Putamen (tissue), 1 donor: ENCODE data around the gene KSR2.
"Not testable (repeated sequence)": the region's sequence is repeated elsewhere in the genome, so short reads cannot be mapped to it uniquely, and the experiment has no call there.

Experiments
- DNase-seq: peaks from one replicate; pipeline ENCODE4 v3.0.0-alpha.2; 2016; ENCODE audit warnings: low spot score

The KSR2 gene

GRCh38 chr12:117968826-117969659 lies at the start of gene KSR2:
TSS of gene KSR2 (minus strand) at chr12:117968990. CDS start at chr12:117968255, 735 bp downstream.
- peak; percentile 77 for DNase-seq

DNA sequence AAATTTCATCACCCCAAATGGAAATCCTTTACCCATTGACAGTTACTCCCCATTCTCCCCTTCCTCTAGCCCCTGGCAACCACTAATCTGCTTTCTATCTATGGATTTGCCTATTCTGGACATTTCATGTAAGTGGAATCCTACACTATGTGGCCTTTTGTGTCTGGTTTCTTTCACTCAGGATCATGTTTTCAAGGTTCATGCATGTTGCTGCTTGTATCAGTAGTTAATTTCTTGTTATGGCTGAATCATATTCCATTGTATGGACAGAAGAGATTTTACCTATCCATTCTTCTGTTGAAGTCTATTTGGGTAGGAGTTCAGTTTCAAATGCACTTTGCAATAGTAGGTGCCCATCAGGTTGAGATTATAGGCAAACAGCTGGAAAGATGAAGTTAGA lies 49.1 kb upstream of the KSR2 start:
- no peak for DNase-seq

- peak; percentile 95 for DNase-seq
Observed at GRCh38 chr12:118016424-118017264, 47.9 kb upstream of the KSR2 start, which contains the start of gene RFC5. TSS of gene RFC5 (plus strand) at chr12:118016703. CDS start at chr12:118016828, 125 bp downstream.

DNA sequence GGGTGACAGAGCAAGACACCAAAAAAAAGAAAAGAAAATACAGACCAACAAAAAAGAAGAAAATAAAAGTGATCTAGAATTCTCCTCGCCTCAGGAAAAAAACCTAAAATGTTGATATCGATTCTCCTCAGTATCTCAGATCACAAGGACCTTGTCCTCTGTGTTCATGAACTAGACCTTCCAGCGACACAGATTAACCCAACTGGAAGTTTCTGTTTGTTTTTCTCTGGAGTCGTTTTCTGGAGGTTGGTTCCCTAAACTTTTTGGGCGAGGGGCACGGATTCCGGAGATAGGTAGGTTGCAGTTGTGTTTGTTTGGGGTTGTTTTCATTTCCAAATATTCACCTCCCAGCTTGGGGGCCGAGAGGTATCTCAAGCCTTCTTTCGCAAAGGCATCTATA lies 47.2 kb upstream of the KSR2 start:
- no peak for DNase-seq

DNA sequence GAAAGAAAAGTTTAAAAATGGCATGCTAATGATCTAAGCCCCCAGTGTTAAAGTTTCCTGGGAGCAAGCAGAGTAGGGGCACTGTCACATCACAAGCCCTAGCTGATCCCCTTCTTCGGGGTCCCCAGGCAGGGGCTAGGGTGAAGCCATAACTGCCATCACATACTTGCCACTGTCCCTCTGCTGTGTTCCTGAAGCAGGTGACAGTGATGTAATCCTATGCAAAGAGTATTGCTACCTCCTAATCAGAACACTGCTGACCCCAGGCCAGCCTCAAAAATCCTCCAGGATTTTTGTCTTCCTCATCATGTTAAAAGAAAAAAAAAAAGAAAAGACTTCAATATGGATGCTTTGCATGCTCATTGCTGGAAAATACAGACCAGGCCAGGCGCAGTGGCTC lies 46.5 kb upstream of the KSR2 start:
- DNase-seq: no peak

DNA sequence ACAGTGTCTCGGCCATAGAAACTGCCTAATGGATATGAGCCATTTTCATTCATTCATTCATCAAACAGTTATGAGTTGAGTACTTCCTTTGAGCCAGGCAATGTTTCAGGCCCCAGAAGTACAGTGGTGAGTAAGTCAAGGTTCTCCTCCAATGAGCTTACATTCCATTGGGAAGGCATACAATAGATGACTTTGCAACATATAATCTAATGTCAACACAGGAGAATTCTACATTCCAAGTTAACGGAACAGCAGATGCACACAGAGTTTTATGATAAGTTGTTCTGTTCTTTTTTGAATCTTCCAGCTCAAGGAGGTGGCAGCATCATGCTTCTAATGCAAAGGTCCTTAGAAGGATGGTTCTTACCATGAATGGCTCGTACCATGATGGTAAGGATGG lies 44.5 kb upstream of the KSR2 start:
- DNase-seq: no peak

DNA sequence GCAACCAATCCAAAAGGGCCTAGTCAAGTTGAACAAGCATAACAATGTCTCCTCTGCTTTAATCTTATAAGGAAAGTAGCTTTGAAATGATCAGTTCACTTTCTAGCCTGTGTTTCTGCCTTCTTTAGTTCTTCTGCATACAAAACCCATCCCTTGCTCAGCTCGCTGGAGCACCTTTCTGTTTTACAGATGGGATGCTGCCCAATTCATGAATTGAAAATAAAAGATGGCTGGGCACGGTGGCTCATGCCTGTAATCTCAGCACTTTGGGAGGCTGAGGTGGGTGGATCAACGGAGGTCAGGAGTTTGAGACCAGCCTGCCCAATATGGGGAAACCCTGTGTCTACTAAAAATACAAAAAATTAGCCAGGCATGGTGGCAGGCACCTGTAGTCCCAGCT lies 43.2 kb upstream of the KSR2 start:
- no peak for DNase-seq

DNA sequence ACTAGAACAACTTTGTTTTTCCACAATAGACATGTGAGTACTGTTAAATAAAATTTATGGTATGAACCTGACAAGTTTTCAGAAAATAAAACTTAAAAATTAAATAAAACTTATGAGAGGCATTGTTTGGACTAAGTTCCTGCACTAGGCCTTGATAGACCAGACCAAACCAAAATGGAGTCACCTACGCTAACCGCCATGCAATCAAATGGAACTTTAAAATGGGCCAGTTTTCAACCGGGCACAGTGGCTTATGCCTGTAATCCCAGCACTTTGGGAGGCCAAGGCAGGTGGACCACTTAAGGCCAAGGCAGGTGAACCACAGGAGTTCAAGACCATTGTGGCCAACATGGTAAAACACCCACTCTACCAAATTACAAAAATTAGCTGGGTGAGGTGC lies 42.6 kb upstream of the KSR2 start:
- no peak for DNase-seq

- DNase-seq: no peak
Observed at GRCh38 chr12:118010903-118011302, 42.1 kb upstream of the KSR2 start.

- not testable (repeated sequence) for DNase-seq
Observed at GRCh38 chr12:117999806-118000205, 31.0 kb upstream of the KSR2 start.

DNA sequence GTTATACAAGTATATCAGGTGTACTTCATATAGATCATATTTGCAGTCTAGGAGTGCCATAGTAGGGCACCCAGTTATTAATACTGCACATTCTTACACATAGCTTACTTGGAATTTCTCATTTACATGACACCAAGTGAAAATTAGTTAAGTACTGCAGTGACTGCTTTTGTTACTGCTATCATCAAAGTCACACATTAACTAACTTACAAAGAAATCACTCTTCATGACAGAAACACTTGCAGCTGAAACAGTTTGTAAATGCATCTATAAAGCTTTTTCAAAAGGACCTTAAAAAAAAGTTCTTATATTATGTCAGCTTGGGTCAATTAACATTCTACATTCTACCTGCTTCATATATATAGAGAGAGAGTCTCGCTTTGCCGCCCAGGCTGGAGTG lies 29.9 kb upstream of the KSR2 start:
- no peak for DNase-seq

DNA sequence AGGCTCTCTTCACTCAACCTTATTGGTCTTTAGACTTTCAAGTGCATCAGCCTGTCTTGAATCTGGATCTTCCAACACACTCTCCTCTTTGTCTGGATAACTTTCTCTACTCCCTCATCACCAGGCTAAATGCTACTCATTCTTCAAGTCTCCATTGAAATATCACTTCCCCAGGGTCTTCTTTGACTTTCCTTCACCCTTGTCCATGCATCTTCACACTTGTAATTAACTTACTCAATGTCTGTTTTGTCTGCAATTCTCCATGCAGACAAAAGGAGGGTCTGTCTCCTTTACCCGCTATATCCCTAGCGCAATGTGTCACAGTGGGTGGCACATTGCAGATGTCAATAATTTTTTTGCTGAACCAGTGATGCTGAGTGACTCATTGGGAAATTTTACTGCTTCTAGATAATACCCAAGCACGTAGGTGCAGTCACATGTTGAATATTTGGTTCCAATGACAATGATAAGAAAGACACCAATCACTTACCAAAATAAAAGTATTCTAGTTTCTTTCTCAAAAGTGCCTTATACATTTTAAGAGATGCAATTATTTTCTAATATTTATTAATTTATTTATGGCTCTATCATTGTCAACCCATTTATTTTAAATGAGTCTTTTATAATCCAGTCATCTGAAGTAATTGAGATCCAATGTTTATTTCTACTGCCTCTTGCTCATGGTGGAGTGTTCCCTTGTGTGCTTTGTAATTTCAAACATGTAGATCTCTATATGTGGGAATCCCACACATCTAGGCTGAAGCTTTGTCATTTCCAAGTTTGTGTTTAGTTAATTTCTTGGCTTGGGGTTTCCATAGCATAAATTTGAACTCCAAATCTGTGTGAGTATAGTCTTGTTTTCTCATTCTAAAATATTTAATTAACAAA lies 26.0 kb upstream of the KSR2 start:
- no peak for DNase-seq

GRCh38 chr12:117986705-117987469 lies 18.1 kb upstream of the KSR2 start:
- DNase-seq: no peak

GRCh38 chr12:117985182-117985581 lies 16.4 kb upstream of the KSR2 start:
- no peak for DNase-seq

GRCh38 chr12:117981267-117981666 lies 12.5 kb upstream of the KSR2 start:
- DNase-seq: no peak

GRCh38 chr12:117980616-117981015 lies 11.8 kb upstream of the KSR2 start:
- DNase-seq: no peak

DNA sequence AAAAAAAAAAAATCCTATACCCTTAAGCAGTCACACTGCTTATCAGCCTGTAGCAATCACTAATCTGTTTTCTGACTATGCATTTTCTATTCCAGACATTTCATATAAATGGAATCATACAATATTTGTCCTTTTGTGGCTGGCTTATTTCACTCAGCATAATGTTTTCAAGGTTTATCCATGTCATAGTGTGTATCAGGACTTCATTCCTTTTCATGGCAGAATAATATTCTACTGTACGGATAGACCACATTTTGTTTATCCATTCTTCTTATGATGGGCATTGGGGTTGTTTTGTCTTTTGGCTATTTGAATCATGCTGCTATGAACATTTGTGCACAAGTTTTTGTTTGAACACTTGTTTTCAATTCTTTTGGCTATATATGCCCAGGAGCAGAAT lies 8.6 kb upstream of the KSR2 start:
- no peak for DNase-seq

GRCh38 chr12:117975006-117975405 lies 6.2 kb upstream of the KSR2 start:
- DNase-seq: no peak

DNA sequence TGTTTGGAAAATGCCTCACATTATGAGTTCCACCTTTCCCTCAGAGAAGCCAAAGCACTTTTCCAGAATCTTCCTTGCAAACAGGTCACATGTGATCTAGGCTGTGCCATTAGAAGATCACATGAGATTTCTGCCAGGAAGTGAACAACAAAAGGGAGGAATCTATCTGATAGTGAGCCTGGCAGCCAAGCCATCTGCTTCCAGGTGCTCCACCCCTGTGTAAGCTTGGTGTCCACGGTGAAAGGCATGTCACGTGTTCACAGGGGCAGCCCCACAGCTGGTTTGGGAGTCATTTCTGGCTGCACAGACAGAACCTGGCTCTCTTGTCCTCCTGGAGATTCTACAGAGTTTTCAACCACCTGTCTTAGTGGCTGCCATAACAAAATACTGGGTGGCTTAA lies 3.5 kb upstream of the KSR2 start:
- DNase-seq: no peak

DNA sequence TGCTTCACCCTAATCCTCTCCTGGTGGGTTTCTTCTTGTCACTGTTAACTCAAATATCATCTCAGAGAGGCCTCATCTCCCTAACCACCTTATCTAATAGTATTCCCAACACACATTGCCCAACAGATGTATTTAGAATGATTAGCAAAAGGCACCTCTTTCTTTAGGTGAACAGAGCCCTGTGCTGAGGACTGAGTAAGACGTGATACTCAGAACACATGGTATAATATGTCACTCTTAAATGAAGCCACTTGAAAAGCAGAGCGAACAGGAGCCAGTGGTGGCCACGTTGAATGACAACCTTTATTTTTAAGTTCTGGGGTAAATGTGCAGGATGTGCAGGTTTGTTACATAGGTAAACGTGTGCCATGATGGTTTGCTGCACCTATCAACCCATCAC lies 1.5 kb upstream of the KSR2 start:
- no peak for DNase-seq

DNA sequence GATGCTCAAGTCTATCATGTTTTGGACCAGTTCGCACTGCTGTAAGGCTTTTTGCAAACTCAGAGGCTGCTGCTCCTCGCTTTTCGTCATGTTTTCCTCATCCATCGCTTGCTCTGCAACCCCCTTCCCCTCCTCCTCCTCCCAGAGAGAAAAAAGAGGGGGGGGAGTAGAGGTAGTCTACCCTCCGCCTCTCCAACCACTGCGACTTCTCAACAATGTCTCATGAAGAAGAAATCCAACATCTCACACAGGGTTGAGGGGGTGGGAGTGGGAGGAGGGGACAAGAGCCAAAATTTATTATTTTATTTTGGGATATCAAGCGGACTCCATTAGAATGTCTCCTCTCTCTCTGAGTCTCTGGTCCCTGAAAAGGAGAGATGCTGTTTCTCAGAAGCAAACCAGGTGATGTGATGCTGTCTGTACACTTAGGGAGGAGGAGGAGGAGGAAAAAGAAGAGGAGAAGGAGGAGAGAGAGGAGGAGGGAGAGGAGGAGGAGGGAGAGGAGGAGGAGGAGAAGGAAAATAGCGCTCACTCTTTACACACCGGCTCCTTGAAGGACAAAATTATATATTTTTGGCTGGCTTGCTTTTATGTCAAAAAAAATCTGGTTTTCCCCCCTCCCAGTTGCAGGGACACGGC lies 520 bp downstream of the KSR2 start:
- peak; percentile 31 for DNase-seq
